BLaER1 (cell line): Measurements from ENCODE around the gene PARD3.

Experiments used
- H3K27ac ChIP-seq: shearing (Covaris generic); formaldehyde crosslinking; 2 replicates; pipeline ENCODE4 v1.8.1; 2022
- H3K27me3 ChIP-seq: shearing (Covaris generic); formaldehyde crosslinking; 2 replicates; pipeline ENCODE4 v1.8.1; 2022
- H3K36me3 ChIP-seq: shearing (Covaris generic); formaldehyde crosslinking; 2 replicates; pipeline ENCODE4 v1.8.1; 2022
- H3K4me1 ChIP-seq: shearing (Covaris generic); formaldehyde crosslinking; 2 replicates; pipeline ENCODE4 v1.8.1; 2022
- H3K4me2 ChIP-seq: shearing (Covaris generic); formaldehyde crosslinking; 2 replicates; pipeline ENCODE4 v1.8.1; 2022
- H3K4me3 ChIP-seq: shearing (Covaris generic); formaldehyde crosslinking; 2 replicates; pipeline ENCODE4 v1.8.1; 2022
- H3K9ac ChIP-seq: shearing (Covaris generic); formaldehyde crosslinking; 2 replicates; pipeline ENCODE4 v1.8.1; 2022
- H3K9me3 ChIP-seq: shearing (Covaris generic); formaldehyde crosslinking; 2 replicates; pipeline ENCODE4 v1.8.1; 2022
- H4K20me1 ChIP-seq: shearing (Covaris generic); formaldehyde crosslinking; 2 replicates; pipeline ENCODE4 v1.8.1; 2022
- Cebpa-rat ChIP-seq: shearing (Covaris generic); IDR thresholded peaks from 2 replicates; pipeline ENCODE4 v1.8.1; 2022

PARD3 gene

DNA sequence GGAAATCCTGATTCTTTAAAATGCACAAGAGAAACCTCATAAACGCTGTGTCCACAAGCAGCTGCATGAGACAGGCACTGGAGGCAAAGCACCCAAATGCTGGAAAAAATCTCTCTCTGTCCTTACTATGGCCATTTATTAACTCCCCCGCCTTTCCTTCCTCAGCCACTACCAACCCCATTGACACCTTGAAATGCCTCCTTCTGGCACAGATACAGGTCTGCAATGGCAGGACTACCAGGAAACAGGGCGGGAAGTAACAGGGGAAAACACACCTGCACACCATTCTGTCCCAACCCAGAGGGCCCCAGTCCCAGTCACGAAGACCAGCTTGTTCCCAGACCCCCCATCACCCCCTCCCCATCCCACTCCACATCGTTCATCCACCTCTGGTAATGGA, 224.3 kb downstream of the PARD3 start:
- no peak overlapping the region for H3K4me2 ChIP-seq
- TF ChIP-seq Cebpa-rat: no peak
- H3K27ac ChIP-seq: no peak overlapping the region
- H3K27me3 ChIP-seq: no peaks in the 10 kb centered on the region
- H3K9ac ChIP-seq: no peak overlapping the region
- H3K9me3 ChIP-seq: no peaks in the 10 kb centered on the region
- H3K4me3 ChIP-seq: no peak overlapping the region
- H3K4me1 ChIP-seq: no peaks in the 10 kb centered on the region
- H4K20me1 ChIP-seq: peaks cover 42% of the 10 kb centered on the region
- no peaks in the 10 kb centered on the region for H3K36me3 ChIP-seq

DNA sequence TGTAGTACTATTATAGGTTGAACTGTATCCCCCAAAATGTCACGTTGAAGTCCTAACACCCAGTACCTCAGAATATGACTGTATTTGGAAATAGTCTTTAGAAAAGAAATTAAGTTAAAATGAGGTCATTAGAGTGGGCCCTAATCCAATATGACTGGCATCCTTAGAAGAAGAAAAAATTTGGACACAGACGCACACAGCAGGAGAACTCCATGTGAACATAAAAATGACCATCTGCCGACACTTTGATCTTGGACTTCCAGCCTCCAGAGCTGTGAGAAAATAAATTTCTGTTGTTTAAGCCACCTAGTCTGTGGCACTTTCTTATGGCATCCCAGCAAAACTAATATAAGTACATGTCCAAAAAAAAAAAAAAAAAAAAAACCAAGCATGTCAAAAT, 225.8 kb downstream of the PARD3 start:
- Histone ChIP-seq H3K27me3 (no peaks in the 10 kb centered on the region), H3K9ac (no peak overlapping the region), H3K27ac (no peak overlapping the region), H3K4me1 (no peaks in the 10 kb centered on the region), H3K36me3 (no peaks in the 10 kb centered on the region), H4K20me1 (peaks cover 42% of the 10 kb centered on the region), H3K9me3 (no peaks in the 10 kb centered on the region), H3K4me3 (no peak overlapping the region), H3K4me2 (no peak overlapping the region)
- TF ChIP-seq Cebpa-rat: no peak

DNA sequence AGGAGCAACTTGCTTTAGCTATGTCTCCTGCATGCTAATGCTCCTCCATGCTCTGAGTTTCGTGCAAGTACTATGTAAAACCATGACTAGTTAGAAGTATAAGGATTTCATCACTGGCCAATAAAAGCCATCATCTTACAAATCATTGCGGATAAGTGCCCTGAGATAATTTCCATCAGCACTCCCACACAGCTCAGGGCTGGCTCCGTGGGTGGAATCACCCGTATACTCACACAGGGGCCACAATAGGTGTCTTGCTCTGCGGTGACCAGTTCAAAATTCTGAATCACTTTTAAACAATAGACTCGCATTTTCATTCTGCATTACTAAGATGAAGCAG, 227.4 kb downstream of the PARD3 start:
- Histone ChIP-seq H4K20me1 (peaks cover 28% of the 10 kb centered on the region; the same call in 1 of the 2 replicates), H3K4me1 (no peaks in the 10 kb centered on the region), H3K9me3 (no peaks in the 10 kb centered on the region), H3K4me3 (no peak overlapping the region), H3K36me3 (no peaks in the 10 kb centered on the region), H3K27me3 (no peaks in the 10 kb centered on the region), H3K9ac (no peak overlapping the region), H3K4me2 (no peak overlapping the region), H3K27ac (no peak overlapping the region)
- TF ChIP-seq Cebpa-rat: no peak

DNA sequence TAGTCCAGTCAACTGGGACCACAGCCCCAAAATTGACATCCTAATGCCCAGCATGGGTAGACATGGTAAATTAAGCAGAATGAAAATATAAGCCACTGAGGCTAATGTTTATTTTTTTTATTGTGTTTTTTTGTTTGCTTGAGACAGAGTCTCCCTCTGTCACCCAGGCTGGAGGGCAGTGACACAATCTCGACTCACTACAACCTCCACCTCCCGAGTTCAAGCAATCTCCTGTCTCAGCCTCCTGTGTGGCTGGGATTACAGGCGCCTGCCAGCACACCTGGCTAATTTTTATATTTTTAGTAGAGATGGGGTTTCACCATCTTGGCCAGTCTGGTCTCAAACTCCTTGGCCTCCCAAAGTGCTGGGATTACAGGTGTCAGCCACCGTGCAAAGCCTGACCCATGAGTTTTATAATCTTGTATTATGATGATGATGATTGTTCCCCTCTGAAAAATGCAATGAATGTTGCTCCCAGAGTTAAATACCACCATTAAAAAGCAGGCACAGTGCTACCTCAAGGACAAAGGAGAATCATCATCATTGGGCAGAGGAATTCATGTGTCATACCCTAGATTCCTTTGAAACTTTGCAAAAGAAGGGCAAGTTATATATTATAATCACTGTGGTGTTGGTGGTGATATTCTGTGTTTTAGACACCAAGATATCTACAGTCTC, 228.0 kb downstream of the PARD3 start:
- H3K4me2 ChIP-seq: no peak overlapping the region
- H3K27ac ChIP-seq: no peak overlapping the region
- H3K4me1 ChIP-seq: no peaks in the 10 kb centered on the region
- no peak for TF ChIP-seq Cebpa-rat
- no peaks in the 10 kb centered on the region for H3K27me3 ChIP-seq
- no peaks in the 10 kb centered on the region for H3K36me3 ChIP-seq
- H3K9ac ChIP-seq: no peak overlapping the region
- no peaks in the 10 kb centered on the region for H3K9me3 ChIP-seq
- H4K20me1 ChIP-seq: peaks cover 28% of the 10 kb centered on the region; the same call in 1 of the 2 replicates
- H3K4me3 ChIP-seq: no peak overlapping the region

DNA sequence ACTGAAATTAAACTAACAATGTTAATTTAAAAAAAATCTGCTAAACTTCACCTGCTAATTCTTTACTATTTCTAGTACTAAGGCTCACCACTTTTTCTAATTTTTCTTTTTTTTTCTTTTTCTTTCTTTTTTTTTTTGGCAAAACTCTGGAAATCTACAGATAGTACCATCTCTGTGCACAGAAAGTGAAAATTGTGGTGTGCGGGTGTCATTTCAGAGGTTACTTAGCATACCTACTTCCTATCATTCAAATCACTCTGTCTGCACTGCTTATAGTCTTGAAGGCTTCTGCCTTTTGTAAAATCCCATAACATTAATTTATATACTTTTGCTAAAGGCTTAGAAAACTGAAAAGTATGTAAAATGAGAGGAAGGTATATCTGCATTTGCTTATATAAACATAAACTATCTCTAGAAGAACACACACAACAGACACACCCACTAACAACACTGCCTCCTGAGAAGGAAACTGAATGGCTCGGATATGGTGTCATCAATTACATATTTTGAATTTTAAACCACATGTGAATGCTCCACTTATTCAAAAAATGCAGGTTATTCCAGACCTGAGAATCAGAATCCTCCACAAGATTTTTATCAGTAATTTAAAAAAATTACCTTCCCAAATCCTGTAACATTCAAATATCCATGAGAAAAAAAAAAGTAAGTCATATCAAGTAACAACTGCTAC, 229.5 kb downstream of the PARD3 start:
- Histone ChIP-seq H3K27me3 (no peaks in the 10 kb centered on the region), H3K4me1 (no peaks in the 10 kb centered on the region), H3K4me3 (no peak overlapping the region), H3K36me3 (no peaks in the 10 kb centered on the region), H3K27ac (no peak overlapping the region), H4K20me1 (0 out of 2 replicates have a peak, but pooled peaks cover 14% of the 10 kb centered on the region), H3K9ac (no peak overlapping the region), H3K4me2 (no peak overlapping the region), H3K9me3 (no peaks in the 10 kb centered on the region)
- no peak for TF ChIP-seq Cebpa-rat

DNA sequence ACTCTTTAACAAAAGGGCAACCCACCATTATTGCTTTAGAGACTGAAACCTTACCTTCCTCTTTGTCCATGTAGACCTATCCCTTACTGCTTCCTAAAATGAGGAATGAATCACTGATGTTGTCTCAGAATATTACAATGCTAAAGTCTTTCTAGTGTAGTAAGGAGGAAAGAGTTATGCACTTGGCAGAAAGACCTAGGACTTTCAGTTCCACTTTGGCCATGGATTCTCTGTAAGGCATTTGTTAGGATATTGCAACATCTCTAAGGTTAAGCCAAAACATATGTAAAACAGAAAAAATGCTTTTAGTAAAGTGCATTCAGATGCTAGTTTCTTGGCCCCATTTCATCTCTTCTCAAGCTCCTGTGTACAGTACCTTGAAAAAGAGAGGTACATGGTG, 230.9 kb downstream of the PARD3 start:
- H4K20me1 ChIP-seq: peaks cover 15% of the 10 kb centered on the region; the same call in 1 of the 2 replicates
- TF ChIP-seq Cebpa-rat: no peak
- H3K4me3 ChIP-seq: no peak overlapping the region
- H3K27me3 ChIP-seq: no peaks in the 10 kb centered on the region
- H3K27ac ChIP-seq: no peak overlapping the region
- no peaks in the 10 kb centered on the region for H3K9me3 ChIP-seq
- no peaks in the 10 kb centered on the region for H3K36me3 ChIP-seq
- H3K4me2 ChIP-seq: no peak overlapping the region
- H3K4me1 ChIP-seq: no peaks in the 10 kb centered on the region
- no peak overlapping the region for H3K9ac ChIP-seq

DNA sequence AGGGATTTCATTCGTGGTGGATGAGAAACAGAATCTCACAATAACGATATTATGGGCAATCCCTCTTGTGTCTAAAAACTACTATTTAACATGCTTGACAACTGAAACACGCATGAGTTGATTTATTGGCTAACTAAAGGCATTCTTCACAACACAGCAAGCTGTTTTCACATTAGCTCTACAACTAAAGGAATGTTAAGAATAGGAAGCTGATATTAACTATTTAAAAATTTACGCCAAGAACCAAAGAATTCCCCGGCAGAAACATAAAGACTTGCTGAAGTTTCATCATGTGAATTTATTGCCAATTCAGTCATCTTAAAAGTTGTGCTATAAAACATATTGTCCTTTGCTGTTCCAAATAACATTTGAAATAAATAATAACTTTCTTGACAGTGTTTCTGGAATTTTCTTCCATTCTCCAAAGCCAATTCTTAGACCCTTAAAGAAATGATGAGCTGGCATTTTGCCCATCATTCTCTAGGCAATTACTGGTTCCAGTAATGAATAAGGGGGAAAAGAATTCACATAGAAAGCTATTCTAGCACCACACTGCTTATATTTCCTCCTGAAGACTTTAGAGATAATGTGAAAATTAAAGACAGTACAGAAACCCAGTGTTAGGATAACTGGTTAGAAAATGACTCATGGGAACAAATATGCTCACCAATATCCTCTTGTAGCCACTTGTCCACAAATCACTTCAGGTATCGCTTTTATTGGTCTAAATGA, 233.1 kb downstream of the PARD3 start:
- no peaks in the 10 kb centered on the region for H3K9me3 ChIP-seq
- H3K36me3 ChIP-seq: no peaks in the 10 kb centered on the region
- no peak for TF ChIP-seq Cebpa-rat
- H3K4me3 ChIP-seq: no peak overlapping the region
- H4K20me1 ChIP-seq: peaks cover 28% of the 10 kb centered on the region; the same call in 1 of the 2 replicates
- no peak overlapping the region for H3K27ac ChIP-seq
- H3K4me1 ChIP-seq: peaks cover 10% of the 10 kb centered on the region
- no peaks in the 10 kb centered on the region for H3K27me3 ChIP-seq
- no peak overlapping the region for H3K4me2 ChIP-seq
- no peak overlapping the region for H3K9ac ChIP-seq

DNA sequence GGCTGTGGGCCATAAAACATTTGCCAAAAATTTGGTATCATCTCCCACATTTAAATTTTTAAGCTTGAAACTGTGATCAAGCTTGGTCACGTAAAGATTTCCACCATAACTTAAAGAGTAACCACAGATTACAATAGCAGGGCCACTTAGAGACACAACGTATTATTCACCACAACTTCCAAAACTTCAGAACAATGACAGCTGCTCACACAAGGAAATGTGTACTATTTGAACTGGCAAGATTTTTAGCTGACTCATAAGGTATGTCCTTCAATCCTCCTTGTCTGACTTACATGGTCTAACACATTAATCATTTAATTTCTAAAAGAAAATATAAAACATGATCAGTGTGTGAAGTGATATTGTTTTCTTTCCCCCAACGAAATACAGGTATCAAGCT, 234.5 kb downstream of the PARD3 start:
- Histone ChIP-seq H4K20me1 (peaks cover 41% of the 10 kb centered on the region; the same call in 1 of the 2 replicates), H3K9me3 (no peaks in the 10 kb centered on the region), H3K9ac (no peak overlapping the region), H3K27ac (no peak overlapping the region), H3K4me3 (no peak overlapping the region), H3K4me1 (peaks cover 15% of the 10 kb centered on the region), H3K4me2 (no peak overlapping the region), H3K27me3 (no peaks in the 10 kb centered on the region), H3K36me3 (no peaks in the 10 kb centered on the region)
- TF ChIP-seq Cebpa-rat: no peak

DNA sequence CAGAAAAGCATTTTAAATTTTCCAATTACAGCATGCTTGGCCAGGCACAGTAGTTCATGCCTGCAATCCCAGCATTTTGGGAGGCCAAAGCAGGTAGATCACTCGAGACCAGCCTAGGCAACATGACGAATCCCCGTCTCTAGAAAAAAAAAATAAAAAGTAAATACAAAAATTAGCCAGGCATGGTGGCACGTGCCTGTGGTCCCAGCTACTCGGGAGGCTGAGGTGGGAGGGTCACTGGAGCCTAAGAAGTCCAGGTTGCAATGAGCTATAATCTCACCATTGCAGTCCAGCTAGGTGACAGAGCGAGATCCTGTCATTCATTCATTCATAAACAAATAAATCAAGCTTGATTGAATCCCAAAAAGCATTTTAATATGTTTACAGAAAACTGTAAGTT, 234.9 kb downstream of the PARD3 start:
- no peak overlapping the region for H3K27ac ChIP-seq
- H4K20me1 ChIP-seq: peaks cover 45% of the 10 kb centered on the region; the same call in 1 of the 2 replicates
- no peak for TF ChIP-seq Cebpa-rat
- peaks cover 15% of the 10 kb centered on the region for H3K4me1 ChIP-seq
- no peak overlapping the region for H3K9ac ChIP-seq
- no peak overlapping the region for H3K4me3 ChIP-seq
- H3K27me3 ChIP-seq: no peaks in the 10 kb centered on the region
- H3K4me2 ChIP-seq: no peak overlapping the region
- H3K9me3 ChIP-seq: no peaks in the 10 kb centered on the region
- no peaks in the 10 kb centered on the region for H3K36me3 ChIP-seq

DNA sequence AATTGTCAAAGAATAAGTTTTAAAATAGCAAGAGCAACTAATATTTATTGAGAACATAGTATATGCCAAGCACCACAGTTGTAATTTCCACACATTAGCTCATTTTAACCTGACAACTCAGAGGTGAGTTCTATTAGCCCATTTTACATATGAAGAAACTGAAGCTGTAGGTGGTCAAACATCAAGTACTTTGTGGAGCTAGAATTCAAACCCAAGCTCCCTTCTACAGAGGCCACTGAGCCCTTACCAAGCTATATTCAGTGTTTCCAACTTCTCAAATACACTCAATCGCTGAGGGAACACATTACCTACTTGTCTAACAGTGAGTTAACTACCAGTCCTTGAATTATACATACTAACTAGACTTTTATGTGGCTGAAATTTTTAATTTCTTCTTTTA, 236.6 kb downstream of the PARD3 start:
- no peak overlapping the region for H3K4me3 ChIP-seq
- H3K9me3 ChIP-seq: no peaks in the 10 kb centered on the region
- H3K36me3 ChIP-seq: no peaks in the 10 kb centered on the region
- no peak for TF ChIP-seq Cebpa-rat
- no peak overlapping the region for H3K9ac ChIP-seq
- peaks cover 15% of the 10 kb centered on the region for H3K4me1 ChIP-seq
- H3K27me3 ChIP-seq: no peaks in the 10 kb centered on the region
- no peak overlapping the region for H3K27ac ChIP-seq
- H4K20me1 ChIP-seq: peaks cover 47% of the 10 kb centered on the region; the same call in 1 of the 2 replicates
- no peak overlapping the region for H3K4me2 ChIP-seq
